ENCODE results near the gene NEO1. TPM values are rescaled to one million over a fixed set of nuclear protein-coding genes. Genes with fewer than 3 reads are reported as not detected.

Gene NEO1
- total RNA-seq, 4 donors from 2014 or later = 60.2 to 127 (median 115) TPM

- DNase-seq = no peak
- Histone ChIP-seq H3K27me3 (no peaks in the 10 kb centered on the region), H3K36me3 (no peaks in the 10 kb centered on the region), H3K4me3 (no peak overlapping the region), H3K27ac (no peak overlapping the region), H3K4me1 (no peaks in the 10 kb centered on the region), H3K9me3 (no peaks in the 10 kb centered on the region)
- TF ChIP-seq POLR2A (IDR thresholded peaks at IDR 0.05) (no peak), CTCF (IDR thresholded peaks at IDR 0.05) (no peak)
Measured at GRCh38 chr15:73065114-73065513, 12.9 kb downstream of the NEO1 start.

GRCh38 chr15:73069109-73069508, 16.8 kb downstream of the NEO1 start:
- no peak overlapping the region for H3K27ac ChIP-seq
- H3K9me3 ChIP-seq = no peaks in the 10 kb centered on the region
- H3K36me3 ChIP-seq = no peaks in the 10 kb centered on the region
- DNase-seq = no peak
- no peaks in the 10 kb centered on the region for H3K27me3 ChIP-seq
- H3K4me1 ChIP-seq = no peaks in the 10 kb centered on the region
- H3K4me3 ChIP-seq = no peak overlapping the region
- no peak for TF ChIP-seq CTCF (IDR thresholded peaks at IDR 0.05)
- TF ChIP-seq POLR2A (IDR thresholded peaks at IDR 0.05) = no peak

GRCh38 chr15:73072894-73073293, 20.6 kb downstream of the NEO1 start:
- Histone ChIP-seq H3K4me1 (no peaks in the 10 kb centered on the region), H3K9me3 (no peaks in the 10 kb centered on the region), H3K27ac (no peak overlapping the region), H3K27me3 (no peaks in the 10 kb centered on the region), H3K36me3 (no peaks in the 10 kb centered on the region), H3K4me3 (no peak overlapping the region)
- TF ChIP-seq CTCF (IDR thresholded peaks at IDR 0.05) (no peak), POLR2A (IDR thresholded peaks at IDR 0.05) (no peak)
- no peak for DNase-seq

- peaks cover 0 to 10% (median 0%) of the 10 kb centered on the region in 4 donors for H3K4me1 ChIP-seq
- H3K27me3 ChIP-seq = no peaks in the 10 kb centered on the region
- no peak overlapping the region for H3K27ac ChIP-seq
- no peaks in the 10 kb centered on the region for H3K36me3 ChIP-seq
- H3K4me3 ChIP-seq = no peak overlapping the region
- TF ChIP-seq CTCF (IDR thresholded peaks at IDR 0.05) (no peak), POLR2A (IDR thresholded peaks at IDR 0.05) (no peak)
- no peak for DNase-seq
- no peaks in the 10 kb centered on the region for H3K9me3 ChIP-seq
Measured at GRCh38 chr15:73074241-73074640, 22.0 kb downstream of the NEO1 start.

- H3K4me3 ChIP-seq = no peak overlapping the region
- H3K36me3 ChIP-seq = no peaks in the 10 kb centered on the region
- no peaks in the 10 kb centered on the region for H3K9me3 ChIP-seq
- no peaks in the 10 kb centered on the region for H3K27me3 ChIP-seq
- DNase-seq = no peak
- no peak overlapping the region for H3K27ac ChIP-seq
- H3K4me1 ChIP-seq = peaks cover 0 to 13% (median 0%) of the 10 kb centered on the region in 4 donors
- TF ChIP-seq POLR2A (IDR thresholded peaks at IDR 0.05) (no peak), CTCF (IDR thresholded peaks at IDR 0.05) (no peak)
Measured at GRCh38 chr15:73075160-73075859, 23.0 kb downstream of the NEO1 start.
